DMS 273 (cell line): ENCODE results near the gene TFEB.

Experiments
- DNase-seq: peaks from one replicate; lab custom pipeline; 2025; ENCODE audit not compliant: unreplicated experiment; lab: John Stamatoyannopoulos, UW

TFEB gene

GRCh38 chr6:41735427-41736185 is at the start of gene TFEB:
TSS of gene TFEB (minus strand) at chr6:41735608. CDS start at chr6:41691213, 44,395 bp downstream.
- DNase-seq = peak; percentile 96

DNA sequence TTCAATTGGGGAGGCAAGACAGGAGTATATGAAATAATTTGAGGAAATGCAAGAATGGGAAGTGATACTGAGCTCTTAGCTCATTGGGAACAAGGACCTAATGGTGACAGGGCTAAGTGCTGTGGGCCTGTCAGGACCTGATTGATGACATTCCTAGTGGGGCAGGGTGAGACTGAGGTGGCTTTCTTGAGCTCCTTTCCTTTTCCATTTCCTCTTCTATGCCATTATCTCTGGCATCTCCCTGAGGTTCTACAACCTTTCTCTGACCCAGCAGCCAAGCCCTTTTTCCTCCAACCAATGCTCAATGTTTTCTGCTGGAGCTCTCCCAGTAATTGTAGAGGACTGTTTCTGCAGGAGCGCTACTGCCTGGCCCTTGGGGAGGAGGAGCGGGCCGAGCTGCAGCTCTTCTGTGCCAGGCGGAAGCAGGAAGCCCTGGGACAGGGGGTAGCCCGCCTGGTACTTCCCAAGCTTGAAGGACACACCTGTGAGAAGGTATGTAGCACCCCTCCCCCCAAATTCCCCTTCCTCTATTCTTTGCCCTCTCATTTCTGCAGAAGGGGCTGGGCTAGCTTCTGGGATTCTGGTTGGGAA is 49.3 kb upstream of the TFEB start:
- DNase-seq = no peak

- no peak for DNase-seq
These were observed 47.8 kb upstream of the TFEB start for GRCh38 chr6:41783106-41783780.

DNA sequence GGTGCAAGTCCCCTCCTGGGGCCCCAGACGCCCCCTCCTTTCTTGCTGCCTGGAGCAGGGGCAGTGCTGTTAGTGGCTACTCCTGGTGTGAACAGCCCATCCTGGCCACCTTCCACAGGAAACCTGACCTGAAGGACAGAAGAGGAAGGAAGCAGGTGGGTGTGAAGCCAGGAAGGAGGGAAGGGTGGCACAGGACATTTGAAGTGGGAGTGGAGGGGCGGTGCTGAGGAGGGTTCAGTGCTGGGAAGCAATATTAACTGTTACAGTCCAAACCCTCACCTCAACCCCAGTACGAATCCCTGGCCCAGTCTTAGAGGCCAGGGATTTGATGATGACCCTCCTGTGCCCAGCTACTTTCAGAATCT is 45.9 kb upstream of the TFEB start:
- DNase-seq = no peak

DNA sequence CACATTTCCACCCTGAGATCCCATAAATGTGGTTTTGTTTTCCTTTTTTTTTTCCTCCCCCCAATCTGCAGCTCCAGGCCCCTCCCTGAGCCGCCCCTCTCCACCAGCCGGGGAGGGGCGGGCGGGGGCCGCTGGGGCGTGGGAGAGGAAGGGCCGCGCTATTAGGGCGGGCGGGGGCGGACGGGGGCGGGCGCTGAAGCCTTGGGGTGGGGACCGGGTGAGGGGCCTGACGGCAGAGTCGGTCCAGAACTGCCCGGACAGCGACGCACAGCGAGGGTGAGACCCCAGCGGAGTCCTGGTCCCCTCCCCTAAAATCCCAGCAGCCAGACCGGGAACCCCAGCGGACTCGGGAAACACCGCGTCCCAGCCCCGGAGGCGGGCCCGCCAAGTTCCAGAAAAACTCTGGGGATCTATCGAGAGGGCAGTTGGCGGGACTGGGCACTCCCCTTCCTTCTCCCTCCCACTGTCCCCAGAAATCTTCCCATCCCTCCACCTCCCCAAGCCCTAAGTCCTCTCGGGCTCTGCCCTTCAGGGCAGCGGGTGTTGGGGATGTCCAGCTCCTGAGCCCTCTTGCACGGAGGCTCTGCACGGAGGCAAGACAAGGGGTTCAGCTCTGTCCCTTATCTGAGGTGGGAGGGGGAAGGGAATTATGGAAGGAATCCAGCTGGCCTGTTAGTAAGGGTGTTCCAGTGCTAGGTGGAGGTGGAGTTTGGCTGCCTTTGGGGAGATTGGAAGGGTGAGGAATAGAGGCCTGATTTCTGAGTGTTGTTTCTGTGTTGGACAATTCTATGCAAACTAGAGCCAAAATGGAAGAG is 45.4 kb upstream of the TFEB start, which contains the start of gene PRICKLE4:
TSS of gene PRICKLE4 (plus strand) at position 232 of the 815 bp plus-strand sequence. CDS start 2,692 bp downstream, outside the sequence.
- DNase-seq = peak; percentile 62

GRCh38 chr6:41779788-41780550 is 44.6 kb upstream of the TFEB start, which contains the start of gene FRS3:
TSS of gene FRS3 (minus strand) at chr6:41779900. CDS start at chr6:41776987, 2,913 bp downstream.
- peak; percentile 98 for DNase-seq

- no peak for DNase-seq
These were observed 43.9 kb upstream of the TFEB start for GRCh38 chr6:41779336-41779735.

GRCh38 chr6:41778895-41779294 is 43.5 kb upstream of the TFEB start:
- no peak for DNase-seq

DNA sequence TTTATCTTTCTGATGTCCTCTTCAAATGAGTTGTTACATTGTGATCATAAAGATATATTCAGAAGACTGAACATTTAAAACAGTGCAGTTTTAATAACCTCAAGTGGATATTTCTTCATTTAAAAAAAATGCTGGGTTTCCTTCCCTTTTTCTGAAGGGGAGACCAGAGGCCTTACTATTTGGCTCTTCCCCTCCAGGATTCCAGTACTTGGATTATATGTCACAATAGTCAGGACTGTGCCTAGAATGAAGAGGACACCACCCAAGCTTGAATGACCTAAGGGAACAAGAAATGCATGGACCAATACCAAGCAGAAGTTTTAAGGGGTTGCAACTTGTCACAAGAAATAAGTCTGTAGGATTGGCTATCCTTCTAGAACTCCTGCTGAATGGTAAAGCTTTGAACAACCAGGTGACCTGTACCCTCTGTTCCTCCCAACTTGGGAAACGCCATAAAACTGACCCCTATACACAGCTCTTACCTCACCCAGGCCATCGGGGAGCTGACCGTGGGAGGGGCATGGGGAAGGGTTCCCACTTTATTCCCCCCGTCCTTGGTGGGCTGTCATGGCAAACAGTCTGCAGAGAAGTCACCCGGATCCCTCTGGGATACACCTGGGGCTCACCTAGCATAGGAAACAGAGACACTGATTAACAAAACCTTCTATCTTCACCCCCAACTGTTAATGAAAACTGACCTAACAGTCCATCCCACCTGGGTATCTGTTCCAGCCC is 42.3 kb upstream of the TFEB start:
- no peak for DNase-seq

- DNase-seq = no peak
These were observed 40.0 kb upstream of the TFEB start for GRCh38 chr6:41775293-41775882.

GRCh38 chr6:41774841-41775240 is 39.4 kb upstream of the TFEB start:
- no peak for DNase-seq

DNA sequence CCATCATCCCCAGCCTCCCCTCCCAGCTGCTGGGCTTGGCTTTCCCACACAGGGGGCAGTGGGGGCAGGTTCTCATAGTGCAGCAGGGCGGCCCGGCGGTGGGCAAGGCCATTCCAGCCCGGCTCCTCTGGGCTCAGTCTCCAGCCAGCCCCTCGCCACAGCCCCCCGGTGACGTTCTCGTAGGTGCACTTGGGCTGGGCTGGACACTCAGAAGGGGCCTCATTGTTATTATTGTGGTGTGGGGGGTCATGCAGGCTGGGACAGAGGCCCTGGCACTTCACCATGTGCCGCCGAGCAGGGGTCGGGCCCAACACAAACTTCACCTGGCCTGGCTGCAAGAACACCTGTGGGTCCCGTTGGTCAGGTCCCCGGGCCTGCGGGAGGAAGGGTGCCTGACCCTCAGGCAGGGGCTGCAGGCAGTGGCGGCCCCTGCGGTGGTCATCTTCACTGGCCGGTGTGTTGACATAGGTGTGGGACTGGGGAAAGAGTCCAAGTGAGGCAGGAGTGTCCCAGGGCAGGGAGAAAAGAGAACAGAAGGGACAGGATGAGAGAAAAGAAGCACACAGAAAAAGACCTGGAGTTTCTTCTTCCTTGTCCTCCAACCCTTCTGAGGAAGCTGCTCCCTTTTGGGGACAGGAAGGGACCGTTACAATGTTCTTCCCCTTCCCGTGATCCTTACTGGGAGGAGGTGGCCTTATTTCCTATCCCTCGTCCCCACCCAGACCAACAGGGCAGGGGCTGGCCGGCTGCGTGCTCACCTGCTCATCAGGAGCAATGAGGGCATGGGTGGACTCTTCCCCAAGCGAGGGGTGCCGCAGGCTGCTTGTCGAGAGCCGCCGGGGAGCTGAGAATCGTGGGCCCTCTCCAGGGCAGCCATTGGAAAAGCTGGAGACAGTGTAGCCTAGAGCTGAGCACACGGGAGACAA is 35.9 kb upstream of the TFEB start:
- DNase-seq = no peak

- no peak for DNase-seq
These were observed 35.1 kb upstream of the TFEB start for GRCh38 chr6:41770381-41771057.

GRCh38 chr6:41769376-41769775 is 34.0 kb upstream of the TFEB start:
- no peak for DNase-seq

DNA sequence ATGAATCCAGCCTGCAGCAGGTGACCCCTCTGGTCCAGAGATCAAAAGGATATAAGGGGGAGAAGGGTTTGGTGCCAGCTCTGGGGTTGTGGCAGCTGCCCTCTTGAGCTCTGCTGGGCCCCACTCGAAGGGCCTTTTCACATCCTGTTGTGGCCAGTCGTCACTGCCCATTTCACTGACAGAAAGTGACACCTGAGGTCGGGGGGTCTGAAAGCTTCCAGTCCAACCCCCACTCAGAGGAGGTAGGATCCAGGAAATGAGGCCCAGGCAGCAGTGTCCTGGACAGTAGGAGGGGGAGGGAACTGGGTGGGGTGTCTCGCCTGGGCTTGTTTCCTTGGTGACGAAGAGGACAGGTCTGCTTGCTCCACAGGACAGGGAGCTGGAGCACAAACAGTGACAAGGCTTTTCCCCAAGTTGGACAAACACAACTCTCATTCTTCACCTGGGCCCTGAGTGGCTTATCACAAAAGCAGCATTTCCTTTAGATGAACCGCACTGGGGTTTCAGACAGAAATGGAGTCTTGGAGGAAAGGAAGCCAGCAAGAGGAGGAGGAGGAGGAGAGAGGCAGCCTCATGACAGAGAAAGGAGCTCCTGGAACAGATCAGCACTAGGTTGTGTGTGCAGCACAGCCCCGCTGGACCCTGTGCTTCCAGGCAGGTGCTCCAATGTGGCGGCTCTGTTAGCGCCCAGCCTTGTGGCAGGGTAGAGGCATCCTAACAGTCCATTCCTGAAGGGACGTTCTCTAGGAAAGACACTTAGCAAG is 33.3 kb upstream of the TFEB start:
- no peak for DNase-seq

DNA sequence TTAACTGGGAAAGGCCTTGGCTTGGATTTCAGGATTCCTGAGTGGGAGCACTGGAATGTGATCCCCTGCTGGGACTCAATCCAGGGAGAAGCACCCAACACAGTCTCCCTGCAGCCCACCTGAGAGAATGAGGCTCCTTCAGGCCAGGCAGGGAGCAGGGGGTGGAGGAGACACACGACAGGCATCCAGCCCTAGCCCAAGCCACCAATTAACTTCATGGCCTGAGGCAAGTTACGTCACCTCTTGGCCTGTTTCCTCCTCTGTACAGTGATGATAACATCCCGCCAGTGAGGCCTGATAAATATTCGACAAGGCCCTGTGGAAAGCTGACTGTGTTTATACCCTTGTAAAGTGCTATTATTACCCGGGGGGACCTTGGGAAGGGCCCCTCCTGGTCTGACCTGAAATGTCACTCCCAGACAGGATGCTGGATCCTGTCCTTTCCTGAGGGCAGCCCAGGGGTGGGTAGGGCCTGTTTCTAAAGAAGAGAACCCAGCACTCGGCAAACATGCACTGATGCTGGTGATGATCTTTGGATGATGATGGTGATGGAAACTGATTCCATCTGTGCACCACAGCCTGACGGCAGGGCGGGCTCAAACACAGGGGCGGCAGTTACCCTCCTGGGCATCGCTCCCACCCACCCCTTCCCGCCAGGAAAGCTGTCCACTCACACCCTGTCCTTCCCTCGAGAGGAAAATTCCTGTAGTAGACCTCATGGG is 31.9 kb upstream of the TFEB start:
- DNase-seq = peak; percentile 52
